ENCODE data around the gene WWOX. TPM values are rescaled to one million over a fixed set of nuclear protein-coding genes. Genes with fewer than 3 reads are reported as not detected.

WWOX gene
- total and polyA plus RNA-seq, 2 donors (not counting 3 experiments of a cell fraction or from before 2014, with no cell fraction given) = 6.2 to 12.5 TPM

- no peaks in the 10 kb centered on the region for H4K20me1 ChIP-seq (replicated peaks; ENCODE audit: control insufficient read depth, extremely low read depth, insufficient read depth, low read length)
- H3K27me3 ChIP-seq (ENCODE audit: control insufficient read depth in 2 of 2, insufficient read depth in 2 of 2, low read length in 2 of 2) = no peaks in the 10 kb centered on the region
- H3K79me2 ChIP-seq (ENCODE audit: control insufficient read depth, insufficient read depth, low read length) = no peaks in the 10 kb centered on the region
- FAIRE-seq (no peak), DNase-seq (ENCODE audit: low read depth, low spot score) (no peak)
- H3K4me1 ChIP-seq (ENCODE audit: control insufficient read depth, extremely low read depth, insufficient read depth, low read length) = no peaks in the 10 kb centered on the region
- H3K9me1 ChIP-seq (replicated peaks; ENCODE audit: control insufficient read depth, extremely low read depth, insufficient read depth, low read length) = no peaks in the 10 kb centered on the region
- no peak overlapping the region for H2AFZ ChIP-seq (ENCODE audit: low read depth, low read length)
- no TSS peak for BruUV-seq (replicated peaks)
- TF ChIP-seq POLR2AphosphoS5 (IDR thresholded peaks at IDR 0.05; ENCODE audit: insufficient read depth, low read depth, low read length) = no peak
- TF ChIP-seq MYC (IDR thresholded peaks at IDR 0.05; ENCODE audit: low read depth, low read length) = no peak
- peak; percentile 5 for TF ChIP-seq MAX (IDR thresholded peaks at IDR 0.05; ENCODE audit: insufficient read depth, insufficient read length)
- ChIA-PET CTCF (no interaction called here), POLR2A (no interaction called here)
- peaks cover 12% of the 10 kb centered on the region for H3K9me3 ChIP-seq (replicated peaks; ENCODE audit: control insufficient read depth, insufficient read depth, low read length)
- no peaks in the 10 kb centered on the region for H3K36me3 ChIP-seq (ENCODE audit: control insufficient read depth in 2 of 2, extremely low read depth in 1 of 2, insufficient read depth in 2 of 2, low read length in 2 of 2)
- no peak overlapping the region for H3K4me3 ChIP-seq (replicated peaks in 1 of 3; ENCODE audit: insufficient read depth in 1 of 3, low read depth in 1 of 3, low read length in 3 of 3)
- H3K4me2 ChIP-seq (ENCODE audit: insufficient read depth, low read length) = no peak overlapping the region
- intact Hi-C loops (cut with micrococcal nuclease) (no loop called here), dilution Hi-C loops (cut with MboI; ENCODE audit: extremely low pct_ligation_motif_present, low sequenced_read_pairs) (no loop called here)
- no peak overlapping the region for H3K9ac ChIP-seq (replicated peaks; ENCODE audit: extremely low read depth, insufficient read depth, low read length)
- no peak overlapping the region for H3K27ac ChIP-seq (ENCODE audit: insufficient read depth, low read depth, low read length)
Measured at GRCh38 chr16:79172976-79173500, 1073.6 kb downstream of the WWOX start.

GRCh38 chr16:79173919-79174318 is 1074.5 kb downstream of the WWOX start:
- BruUV-seq (replicated peaks) = no TSS peak
- dilution Hi-C loops (cut with MboI; ENCODE audit: extremely low pct_ligation_motif_present, low sequenced_read_pairs) = no loop called here
- no peak overlapping the region for H3K4me2 ChIP-seq (ENCODE audit: insufficient read depth, low read length)

More at GRCh38 chr16:79173919-79174318, 1074.5 kb downstream of the WWOX start:
- no peak for FAIRE-seq
- Histone ChIP-seq H3K36me3 (ENCODE audit: control insufficient read depth in 2 of 2, extremely low read depth in 1 of 2, insufficient read depth in 2 of 2, low read length in 2 of 2) (no peaks in the 10 kb centered on the region), H3K4me1 (ENCODE audit: control insufficient read depth, extremely low read depth, insufficient read depth, low read length) (no peaks in the 10 kb centered on the region), H3K4me3 (replicated peaks in 1 of 3; ENCODE audit: insufficient read depth in 1 of 3, low read depth in 1 of 3, low read length in 3 of 3) (no peak overlapping the region), H3K9me3 (replicated peaks; ENCODE audit: control insufficient read depth, insufficient read depth, low read length) (peaks cover 12% of the 10 kb centered on the region), H3K9me1 (replicated peaks; ENCODE audit: control insufficient read depth, extremely low read depth, insufficient read depth, low read length) (no peaks in the 10 kb centered on the region), H3K9ac (replicated peaks; ENCODE audit: extremely low read depth, insufficient read depth, low read length) (no peak overlapping the region), H2AFZ (ENCODE audit: low read depth, low read length) (no peak overlapping the region), H3K27me3 (ENCODE audit: control insufficient read depth in 2 of 2, insufficient read depth in 2 of 2, low read length in 2 of 2) (no peaks in the 10 kb centered on the region), H3K27ac (ENCODE audit: insufficient read depth, low read depth, low read length) (no peak overlapping the region), H4K20me1 (replicated peaks; ENCODE audit: control insufficient read depth, extremely low read depth, insufficient read depth, low read length) (no peaks in the 10 kb centered on the region), H3K79me2 (ENCODE audit: control insufficient read depth, insufficient read depth, low read length) (no peaks in the 10 kb centered on the region)
- ChIA-PET CTCF (no interaction called here), POLR2A (no interaction called here)
- no peak for DNase-seq (ENCODE audit: low read depth, low spot score)
- no peak for TF ChIP-seq CTCF (IDR thresholded peaks at IDR 0.05; ENCODE audit: extremely low read depth in 1 of 2, insufficient read depth in 1 of 2, low read depth in 1 of 2, low read length in 2 of 2)
- no peak for TF ChIP-seq MYC (IDR thresholded peaks at IDR 0.05; ENCODE audit: low read depth, low read length)
- no peak for TF ChIP-seq MAX (IDR thresholded peaks at IDR 0.05; ENCODE audit: insufficient read depth, insufficient read length)
- TF ChIP-seq JUN (IDR thresholded peaks at IDR 0.05; ENCODE audit: borderline replicate concordance, insufficient read depth, insufficient read length, low read depth) = no peak
- no peak for TF ChIP-seq POLR2A (IDR thresholded peaks at IDR 0.05; ENCODE audit: low read depth, low read length)
- intact Hi-C loops (cut with micrococcal nuclease) = no loop called here
